ENCODE measurements around the gene METTL5.

GRCh38 chr2:169772651-169773050, 52.1 kb downstream of the METTL5 start:
- no peak for TF ChIP-seq POLR2A (IDR thresholded peaks at IDR 0.05; ENCODE audit: low read depth, low read length)
- no peak for TF ChIP-seq POLR2AphosphoS5 (IDR thresholded peaks at IDR 0.05; ENCODE audit: low read depth, low read length)
